ENCODE results near the gene KDM6B.

KDM6B gene

GRCh38 chr17:7841396-7841914 lies 7.4 kb downstream of the KDM6B start:
- DNase-seq: peak; percentile 97

- peak; percentile 86 for DNase-seq
Measured at GRCh38 chr17:7841915-7842379, 7.9 kb downstream of the KDM6B start.

GRCh38 chr17:7842380-7843256 lies 8.6 kb downstream of the KDM6B start:
- DNase-seq: peak; percentile 99

GRCh38 chr17:7843257-7843535 lies 9.2 kb downstream of the KDM6B start:
- DNase-seq: no peak

GRCh38 chr17:7843536-7844291 lies 9.7 kb downstream of the KDM6B start:
- DNase-seq: peak; percentile 96

- DNase-seq: peak; percentile 93
Measured at GRCh38 chr17:7844292-7845154, 10.5 kb downstream of the KDM6B start.

GRCh38 chr17:7845359-7846062 lies 11.5 kb downstream of the KDM6B start:
- no peak for DNase-seq

GRCh38 chr17:7846063-7846735 lies 12.2 kb downstream of the KDM6B start:
- no peak for DNase-seq

- DNase-seq: no peak
Measured at GRCh38 chr17:7846765-7847661, 13.0 kb downstream of the KDM6B start.

GRCh38 chr17:7848131-7848579 lies 14.1 kb downstream of the KDM6B start:
- DNase-seq: no peak

GRCh38 chr17:7848739-7849129 lies 14.7 kb downstream of the KDM6B start:
- DNase-seq: no peak

GRCh38 chr17:7849130-7849750 lies 15.2 kb downstream of the KDM6B start:
- DNase-seq: peak; percentile 20

- peak; percentile 20 for DNase-seq
Measured at GRCh38 chr17:7849751-7850504, 15.9 kb downstream of the KDM6B start.

GRCh38 chr17:7850701-7851437 lies 16.9 kb downstream of the KDM6B start:
- no peak for DNase-seq

GRCh38 chr17:7851438-7852261 lies 17.6 kb downstream of the KDM6B start:
- DNase-seq: peak; percentile 95

- DNase-seq: no peak
Measured at GRCh38 chr17:7852262-7852670, 18.2 kb downstream of the KDM6B start.

- DNase-seq: peak; percentile 21
Measured at GRCh38 chr17:7852919-7853690, 19.1 kb downstream of the KDM6B start.
